Loucy (cell line): ENCODE data around the gene PARD3B.

Source experiments
- H2AFZ ChIP-seq: fragments of 200-600 bp; sonication (generic); 2 replicates; pipeline ENCODE4 v1.6.0; 2016; ENCODE audit warnings: antibody characterized with exemption, mild to moderate bottlenecking, low read length, moderate library complexity
- H3F3A ChIP-seq: fragments of 200-600 bp; 2 replicates; pipeline ENCODE4 v1.6.0; 2016; ENCODE audit warnings: antibody characterized with exemption, low read depth, mild to moderate bottlenecking
- H3K27me3 ChIP-seq: fragments of 200-600 bp; sonication (generic); 2 replicates; pipeline ENCODE4 v1.6.1; 2014; ENCODE audit warnings: low read length, mild to moderate bottlenecking; ENCODE audit not compliant: insufficient read depth, poor library complexity, severe bottlenecking
- H3K36me3 ChIP-seq: fragments of 200-600 bp; sonication (generic); 2 replicates; pipeline ENCODE4 v1.6.1; 2016; ENCODE audit warnings: low read length; ENCODE audit not compliant: insufficient read depth
- H3K4me1 ChIP-seq: fragments of 200-600 bp; sonication (generic); 2 replicates; pipeline ENCODE4 v1.5.1; 2014; ENCODE audit warnings: low read length, mild to moderate bottlenecking; ENCODE audit not compliant: insufficient read depth, poor library complexity, severe bottlenecking
- H3K4me2 ChIP-seq: fragments of 200-600 bp; sonication (generic); 2 replicates; pipeline ENCODE4 v1.6.0; 2014; ENCODE audit warnings: antibody characterized with exemption, low read length, low read depth, mild to moderate bottlenecking; ENCODE audit not compliant: poor library complexity, severe bottlenecking
- H3K4me3 ChIP-seq: fragments of 200-600 bp; sonication (generic); 2 replicates; pipeline ENCODE4 v1.5.1; 2014; ENCODE audit warnings: low read length, mild to moderate bottlenecking, mixed read lengths; ENCODE audit not compliant: poor library complexity, severe bottlenecking
- H3K79me2 ChIP-seq: fragments of 200-600 bp; sonication (generic); 2 replicates; pipeline ENCODE4 v1.6.1; 2014; ENCODE audit warnings: low read length; ENCODE audit not compliant: insufficient read depth
- H3K9ac ChIP-seq: fragments of 200-600 bp; sonication (generic); 2 replicates; pipeline ENCODE4 v1.6.0; 2014; ENCODE audit warnings: mild to moderate bottlenecking, low read depth, low read length, moderate library complexity; ENCODE audit not compliant: poor library complexity, severe bottlenecking
- H3K9me2 ChIP-seq: fragments of 200-600 bp; sonication (generic); replicated peaks from 2 replicates; pipeline ENCODE4 v1.6.1; 2016; ENCODE audit warnings: low read depth, low read length, mixed read lengths
- H3K9me3 ChIP-seq: fragments of 200-600 bp; sonication (generic); 2 replicates; pipeline ENCODE4 v1.6.1; 2014; ENCODE audit warnings: mild to moderate bottlenecking, antibody characterized with exemption, low read length, low read depth; ENCODE audit not compliant: insufficient read depth
- H4K20me1 ChIP-seq: fragments of 200-600 bp; sonication (generic); 2 replicates; pipeline ENCODE4 v1.6.0; 2014; ENCODE audit warnings: antibody characterized with exemption, low read length, mild to moderate bottlenecking; ENCODE audit not compliant: insufficient read depth, poor library complexity, severe bottlenecking
- EZH2phosphoT487 ChIP-seq: fragments of 200-600 bp; IDR thresholded peaks from 2 replicates; pipeline ENCODE4 v1.6.1; 2018; ENCODE audit warnings: antibody characterized with exemption, mild to moderate bottlenecking, moderate library complexity, borderline replicate concordance
- TF ChIP-seq, protein P1 (sequence below): fragments of 200-600 bp; sonication (generic); conservative IDR thresholded peaks from 2 replicates; pipeline ENCODE4 v1.5.1; 2014; ENCODE audit warnings: mild to moderate bottlenecking, antibody characterized with exemption, low read length

Gene PARD3B

DNA sequence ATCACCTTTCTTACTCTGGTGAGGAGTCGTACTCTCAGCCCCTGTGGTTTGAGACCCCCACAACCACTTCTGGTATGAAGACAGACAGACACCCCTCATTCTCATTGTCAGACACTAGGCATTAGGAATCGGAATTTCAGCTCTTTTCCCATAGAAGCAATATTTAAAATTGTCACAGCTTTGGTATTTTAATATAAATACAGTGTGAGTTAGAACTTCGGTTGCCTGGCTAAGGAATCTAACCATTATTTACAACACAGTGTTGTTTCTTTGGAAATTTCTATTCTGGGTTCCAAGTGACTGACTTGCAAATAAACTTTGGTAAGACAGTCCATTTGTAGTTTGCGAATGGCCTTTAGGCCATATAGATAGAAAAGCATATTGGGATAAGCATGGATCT lies 318.1 kb downstream of the PARD3B start:
- no peaks in the 10 kb centered on the region for H4K20me1 ChIP-seq
- H3K4me3 ChIP-seq: no peak overlapping the region
- no peaks in the 10 kb centered on the region for H3K4me1 ChIP-seq
- no peaks in the 10 kb centered on the region for H3F3A ChIP-seq
- H3K4me2 ChIP-seq: no peak overlapping the region
- no peaks in the 10 kb centered on the region for H3K27me3 ChIP-seq
- no peaks in the 10 kb centered on the region for H3K79me2 ChIP-seq
- H2AFZ ChIP-seq: no peak overlapping the region
- H3K36me3 ChIP-seq: no peaks in the 10 kb centered on the region
- no peaks in the 10 kb centered on the region for H3K9me3 ChIP-seq
- H3K9me2 ChIP-seq: no peaks in the 10 kb centered on the region
- TF ChIP-seq, protein P1, sequence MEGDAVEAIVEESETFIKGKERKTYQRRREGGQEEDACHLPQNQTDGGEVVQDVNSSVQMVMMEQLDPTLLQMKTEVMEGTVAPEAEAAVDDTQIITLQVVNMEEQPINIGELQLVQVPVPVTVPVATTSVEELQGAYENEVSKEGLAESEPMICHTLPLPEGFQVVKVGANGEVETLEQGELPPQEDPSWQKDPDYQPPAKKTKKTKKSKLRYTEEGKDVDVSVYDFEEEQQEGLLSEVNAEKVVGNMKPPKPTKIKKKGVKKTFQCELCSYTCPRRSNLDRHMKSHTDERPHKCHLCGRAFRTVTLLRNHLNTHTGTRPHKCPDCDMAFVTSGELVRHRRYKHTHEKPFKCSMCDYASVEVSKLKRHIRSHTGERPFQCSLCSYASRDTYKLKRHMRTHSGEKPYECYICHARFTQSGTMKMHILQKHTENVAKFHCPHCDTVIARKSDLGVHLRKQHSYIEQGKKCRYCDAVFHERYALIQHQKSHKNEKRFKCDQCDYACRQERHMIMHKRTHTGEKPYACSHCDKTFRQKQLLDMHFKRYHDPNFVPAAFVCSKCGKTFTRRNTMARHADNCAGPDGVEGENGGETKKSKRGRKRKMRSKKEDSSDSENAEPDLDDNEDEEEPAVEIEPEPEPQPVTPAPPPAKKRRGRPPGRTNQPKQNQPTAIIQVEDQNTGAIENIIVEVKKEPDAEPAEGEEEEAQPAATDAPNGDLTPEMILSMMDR: no peak
- no peak for TF ChIP-seq EZH2phosphoT487
- H3K9ac ChIP-seq: no peak overlapping the region

DNA sequence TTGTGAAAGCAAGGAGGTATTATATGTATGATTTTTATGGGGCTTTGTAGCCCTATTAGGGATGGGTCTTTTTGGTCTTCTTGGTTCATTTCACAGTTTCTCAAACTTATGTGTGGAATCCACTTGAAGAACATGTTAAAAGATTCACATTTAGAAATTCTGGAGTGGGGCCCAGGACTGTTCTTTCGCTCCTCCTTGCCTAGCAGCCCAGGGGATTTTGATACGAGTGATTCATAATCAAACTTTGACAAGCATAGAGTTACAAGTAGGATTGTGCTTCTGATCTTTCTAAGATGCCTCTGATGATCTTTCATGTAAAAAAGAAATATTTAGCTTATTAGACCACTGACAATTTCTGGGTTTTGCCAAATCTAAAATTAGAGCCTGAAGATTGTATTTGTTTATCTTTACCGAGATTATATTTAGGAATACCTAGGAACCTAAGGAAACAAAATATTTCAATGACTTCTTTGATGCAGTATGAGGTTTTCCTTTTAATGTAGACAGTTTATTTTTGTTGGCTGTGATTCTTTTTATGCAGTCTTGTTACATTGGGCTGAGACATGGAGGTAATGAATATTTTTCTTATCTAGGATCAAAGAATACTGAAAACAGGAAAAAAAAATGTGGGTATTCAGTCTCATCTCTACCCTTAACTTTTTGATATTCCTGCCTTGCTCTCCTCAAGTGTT lies 324.0 kb downstream of the PARD3B start:
- TF ChIP-seq, protein P1: no peak
- TF ChIP-seq EZH2phosphoT487: no peak
- Histone ChIP-seq H3K27me3 (no peaks in the 10 kb centered on the region), H3K9ac (no peak overlapping the region), H3F3A (no peaks in the 10 kb centered on the region), H3K4me3 (no peak overlapping the region), H3K9me2 (no peaks in the 10 kb centered on the region), H4K20me1 (no peaks in the 10 kb centered on the region), H3K4me2 (no peak overlapping the region), H3K4me1 (no peaks in the 10 kb centered on the region), H3K79me2 (no peaks in the 10 kb centered on the region), H3K9me3 (no peaks in the 10 kb centered on the region), H3K36me3 (no peaks in the 10 kb centered on the region), H2AFZ (no peak overlapping the region)

DNA sequence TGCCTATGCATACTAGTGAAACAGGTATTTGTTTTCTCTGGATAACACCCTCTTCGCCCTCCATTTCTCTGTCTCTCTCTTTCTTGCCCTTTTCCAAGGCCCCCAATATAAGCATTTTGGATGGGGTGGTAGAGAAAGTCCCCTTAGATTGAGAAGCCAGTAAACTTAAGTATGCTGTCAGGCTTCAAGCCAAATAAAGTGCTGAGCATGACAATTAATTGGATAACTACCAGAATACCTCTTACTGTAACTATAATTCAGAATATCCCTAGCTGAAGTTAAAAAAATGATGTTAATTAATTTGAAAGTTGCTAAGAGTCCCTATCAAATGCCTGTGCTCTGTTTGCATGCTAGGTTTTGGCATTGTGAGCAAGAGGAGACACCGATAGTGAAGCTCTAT lies 324.8 kb downstream of the PARD3B start:
- Histone ChIP-seq H3K36me3 (no peaks in the 10 kb centered on the region), H2AFZ (peak overlapping the region; percentile 63), H3K4me2 (no peak overlapping the region), H3K27me3 (no peaks in the 10 kb centered on the region), H3F3A (no peaks in the 10 kb centered on the region), H4K20me1 (no peaks in the 10 kb centered on the region), H3K79me2 (no peaks in the 10 kb centered on the region), H3K4me3 (no peak overlapping the region), H3K9ac (no peak overlapping the region), H3K4me1 (no peaks in the 10 kb centered on the region), H3K9me2 (no peaks in the 10 kb centered on the region), H3K9me3 (no peaks in the 10 kb centered on the region)
- TF ChIP-seq, protein P1: no peak
- no peak for TF ChIP-seq EZH2phosphoT487
